Ishikawa (cell line): Measurements from ENCODE around the gene MCUB.

Experiments used
- CEBPB ChIP-seq: IDR thresholded peaks from 2 replicates; pipeline ENCODE4 v1.6.1; 2012
- CREB1 ChIP-seq: IDR thresholded peaks from 2 replicates; pipeline ENCODE4 v1.6.1; 2012; ENCODE audit warnings: low read depth
- EGR1 ChIP-seq: IDR thresholded peaks from 2 replicates; pipeline ENCODE4 v1.6.1; 2012
- EP300 ChIP-seq: IDR thresholded peaks from 2 replicates; pipeline ENCODE4 v1.6.1; 2012; ENCODE audit warnings: borderline replicate concordance
- FOXM1 ChIP-seq: IDR thresholded peaks from 2 replicates; pipeline ENCODE4 v1.6.1; 2012; ENCODE audit warnings: low read depth, borderline replicate concordance
- MAX ChIP-seq: IDR thresholded peaks from 2 replicates; pipeline ENCODE4 v1.6.1; 2012
- NFIC ChIP-seq: IDR thresholded peaks from 2 replicates; pipeline ENCODE4 v1.6.1; 2012
- RAD21 ChIP-seq: IDR thresholded peaks from 2 replicates; pipeline ENCODE4 v1.6.1; 2012; ENCODE audit warnings: low read depth
- REST ChIP-seq: IDR thresholded peaks from 2 replicates; pipeline ENCODE4 v1.6.1; 2012; ENCODE audit warnings: low read depth, mild to moderate bottlenecking
- TAF1 ChIP-seq: IDR thresholded peaks from 2 replicates; pipeline ENCODE4 v1.6.1; 2012; ENCODE audit warnings: low read depth, mild to moderate bottlenecking
- TCF12 ChIP-seq: IDR thresholded peaks from 2 replicates; pipeline ENCODE4 v1.6.1; 2012; ENCODE audit warnings: low read depth
- USF1 ChIP-seq: IDR thresholded peaks from 2 replicates; pipeline ENCODE4 v1.6.1; 2012
- YY1 ChIP-seq: IDR thresholded peaks from 2 replicates; pipeline ENCODE4 v1.6.1; 2012; ENCODE audit warnings: low read depth
- ZBTB7A ChIP-seq: IDR thresholded peaks from 2 replicates; pipeline ENCODE4 v1.6.1; 2012; ENCODE audit warnings: low read depth

GRCh38 chr4:109690690-109691410 lies 130.8 kb downstream of the MCUB start:
- TF ChIP-seq RAD21 (no peak), REST (no peak), MAX (no peak), USF1 (no peak), TCF12 (no peak), EP300 (no peak), FOXM1 (no peak), CEBPB (no peak), YY1 (no peak), CREB1 (no peak), NFIC (no peak), TAF1 (no peak), ZBTB7A (no peak), EGR1 (no peak)
